ENCODE measurements around the gene HNRNPR. TPM values are rescaled to one million over a fixed set of nuclear protein-coding genes. Genes with fewer than 3 reads are reported as not detected.
"Not testable (repeated sequence)": the region's sequence is repeated elsewhere in the genome, so short reads cannot be mapped to it uniquely, and the experiment has no call there.

Gene HNRNPR
- 167 TPM for polyA plus RNA-seq (2013, experiment 1 of 2; ENCODE audit: insufficient read length)
- 143 TPM for polyA plus RNA-seq (2013, experiment 2 of 2; ENCODE audit: insufficient read length)

DNA sequence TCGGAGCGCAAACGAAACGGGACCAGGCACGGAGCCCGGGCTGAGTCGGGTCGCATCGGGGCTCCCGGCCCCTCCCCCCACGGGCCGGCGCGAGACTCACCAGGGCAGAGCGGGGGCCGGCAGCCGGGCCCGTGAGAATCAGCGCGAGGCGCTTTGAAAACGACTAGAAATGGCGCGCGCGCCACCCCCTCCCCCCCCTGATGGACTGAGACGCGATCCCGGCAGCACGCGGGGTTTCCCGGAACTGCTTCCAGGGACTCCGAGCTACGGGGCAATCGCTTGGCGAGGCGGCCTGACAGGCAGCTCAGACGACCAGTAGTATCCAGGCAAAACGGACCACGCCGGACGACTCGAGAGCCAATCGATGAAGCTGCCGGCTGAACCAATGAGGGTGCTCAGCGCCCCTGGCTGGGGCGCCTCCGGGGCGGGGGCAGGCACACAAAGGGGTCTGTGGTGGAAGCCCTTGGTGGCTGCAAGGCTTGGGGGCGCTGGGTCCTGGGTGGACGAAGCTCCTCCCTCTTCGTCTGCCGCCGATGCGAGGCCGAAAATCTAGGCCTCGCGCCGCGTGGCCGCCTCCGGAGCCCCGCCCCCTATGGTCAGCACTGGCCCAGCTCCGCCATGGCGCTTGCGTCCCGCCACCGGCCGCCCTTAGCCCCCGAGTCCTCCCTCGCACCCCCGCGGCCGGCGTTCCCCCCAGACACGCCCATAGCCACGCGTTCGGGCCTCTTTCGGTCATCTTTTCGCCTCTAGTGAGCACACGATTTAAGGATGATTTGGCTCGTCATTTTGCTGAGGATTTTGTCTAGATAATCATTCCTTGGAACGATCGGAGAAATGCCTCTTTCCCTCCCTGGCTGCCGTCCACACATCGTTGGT lies at the start of gene HNRNPR:
Gene HNRNPR (minus strand): TSS at position 174 of the 876 bp plus-strand sequence. CDS start 3,276 bp downstream, outside the sequence.
- DNase-seq: peak; percentile 100

DNA sequence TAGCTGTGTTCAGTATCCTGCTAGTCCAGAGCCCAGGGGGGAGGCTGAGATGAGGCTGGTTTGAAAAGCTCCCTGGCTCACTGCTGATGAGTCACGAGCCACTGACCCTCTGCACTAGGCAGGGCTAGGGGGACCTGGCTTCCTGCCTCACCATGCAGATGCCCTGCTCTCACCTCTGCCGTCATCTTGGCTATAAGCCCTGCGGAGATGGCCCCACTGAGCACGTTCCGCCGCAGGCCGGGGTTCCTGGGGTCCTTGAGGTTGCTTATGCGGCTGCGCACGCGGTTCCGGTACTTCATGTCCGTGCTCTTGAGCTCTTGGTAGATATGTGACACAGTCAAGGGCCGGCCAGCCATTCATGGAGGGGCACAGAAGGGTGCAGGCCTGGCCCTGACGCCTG lies 49.6 kb upstream of the HNRNPR start:
- peak; percentile 73 for DNase-seq

DNA sequence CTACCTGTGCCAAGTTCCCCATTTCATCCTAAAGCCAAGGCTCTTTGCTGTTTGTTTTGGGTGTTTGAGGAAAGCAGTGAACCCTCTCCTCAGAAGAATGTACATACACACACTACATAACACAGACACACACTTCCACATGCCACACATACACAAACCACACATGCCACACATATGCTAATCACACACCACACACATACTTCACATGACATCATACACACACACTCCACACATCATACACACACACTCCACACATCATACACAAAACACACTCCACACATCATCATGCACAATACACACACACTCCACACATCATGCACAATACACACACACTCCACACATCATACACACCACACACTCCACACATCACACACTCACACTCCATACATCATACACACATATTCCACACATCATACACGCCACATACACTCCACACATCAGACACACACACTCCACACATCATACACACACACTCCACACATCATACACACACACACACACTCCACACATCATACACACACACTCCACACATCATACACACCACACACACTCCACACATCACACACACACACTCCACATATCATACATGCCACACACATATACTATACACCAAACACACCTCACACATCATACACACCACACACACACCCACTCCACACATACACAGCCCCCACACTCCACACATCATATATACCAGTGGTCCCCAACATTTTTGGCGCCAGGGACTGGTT lies 48.2 kb upstream of the HNRNPR start:
- no peak for DNase-seq

DNA sequence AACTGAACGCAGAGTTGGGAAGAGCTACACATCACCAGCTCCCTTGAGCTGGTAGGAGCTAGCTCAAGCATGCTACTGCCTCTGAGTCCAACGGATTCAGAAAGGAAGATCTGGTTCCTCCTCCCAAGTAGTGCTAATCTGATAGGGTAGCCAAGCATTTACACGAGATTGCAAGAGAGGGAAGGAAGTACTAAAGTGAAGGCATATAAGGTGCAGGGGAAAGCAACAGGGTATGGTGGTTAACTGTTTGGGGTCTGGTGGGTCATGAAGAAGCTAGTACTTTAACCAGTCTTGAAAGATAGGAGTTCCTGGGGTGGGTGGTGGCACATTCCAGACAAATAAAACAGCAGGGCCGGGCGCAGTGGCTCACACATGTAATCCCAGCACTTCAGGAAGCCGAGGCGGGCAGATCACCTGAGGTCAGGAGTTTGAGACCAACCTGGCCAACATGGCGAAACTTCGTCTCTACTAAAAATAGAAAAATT lies 45.8 kb upstream of the HNRNPR start:
- DNase-seq: no peak

DNA sequence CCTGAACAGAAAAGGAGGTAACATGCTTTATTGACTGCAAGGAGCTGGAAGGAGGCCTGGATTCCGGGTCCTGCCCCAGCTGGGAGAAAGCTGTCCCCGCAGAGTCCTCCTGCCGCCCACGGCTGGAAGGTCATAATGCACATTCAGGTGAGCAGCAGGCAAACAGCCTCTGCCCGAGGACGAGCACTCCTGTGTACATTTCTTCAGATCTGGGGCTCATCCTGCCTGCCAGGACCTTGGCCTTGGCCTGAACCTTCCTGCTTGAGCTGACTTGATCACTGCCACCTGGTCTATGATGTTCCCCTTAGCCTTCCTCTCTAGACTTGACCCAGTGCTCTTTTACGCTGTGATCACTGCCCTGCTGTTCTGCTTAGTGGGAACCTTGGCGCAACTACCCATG lies 43.4 kb upstream of the HNRNPR start:
- DNase-seq: no peak

DNA sequence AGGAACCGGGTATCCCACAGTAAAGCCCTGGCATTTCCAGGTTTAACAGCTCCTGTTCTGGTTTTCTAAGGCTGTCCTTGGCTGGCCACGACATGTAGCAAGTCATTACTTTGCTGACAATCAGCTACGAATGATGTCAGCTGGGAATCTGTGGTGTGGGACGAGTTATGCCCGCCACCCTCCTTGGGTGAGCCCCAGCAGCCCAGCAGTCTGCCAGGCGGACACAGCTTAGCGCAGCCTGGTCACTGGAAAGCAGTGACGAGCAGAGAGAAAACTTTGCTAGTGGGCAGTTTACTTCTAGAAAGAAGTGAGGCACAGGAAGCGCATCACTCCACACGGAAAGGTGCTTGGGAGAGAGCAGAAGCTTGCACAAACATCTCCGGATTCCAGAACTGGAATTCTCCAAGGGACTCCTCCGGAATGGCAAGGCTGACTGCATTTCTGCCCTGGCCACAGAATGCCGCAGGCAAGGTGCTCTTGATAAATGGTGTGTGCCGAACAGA lies 41.1 kb upstream of the HNRNPR start:
- DNase-seq: no peak

DNA sequence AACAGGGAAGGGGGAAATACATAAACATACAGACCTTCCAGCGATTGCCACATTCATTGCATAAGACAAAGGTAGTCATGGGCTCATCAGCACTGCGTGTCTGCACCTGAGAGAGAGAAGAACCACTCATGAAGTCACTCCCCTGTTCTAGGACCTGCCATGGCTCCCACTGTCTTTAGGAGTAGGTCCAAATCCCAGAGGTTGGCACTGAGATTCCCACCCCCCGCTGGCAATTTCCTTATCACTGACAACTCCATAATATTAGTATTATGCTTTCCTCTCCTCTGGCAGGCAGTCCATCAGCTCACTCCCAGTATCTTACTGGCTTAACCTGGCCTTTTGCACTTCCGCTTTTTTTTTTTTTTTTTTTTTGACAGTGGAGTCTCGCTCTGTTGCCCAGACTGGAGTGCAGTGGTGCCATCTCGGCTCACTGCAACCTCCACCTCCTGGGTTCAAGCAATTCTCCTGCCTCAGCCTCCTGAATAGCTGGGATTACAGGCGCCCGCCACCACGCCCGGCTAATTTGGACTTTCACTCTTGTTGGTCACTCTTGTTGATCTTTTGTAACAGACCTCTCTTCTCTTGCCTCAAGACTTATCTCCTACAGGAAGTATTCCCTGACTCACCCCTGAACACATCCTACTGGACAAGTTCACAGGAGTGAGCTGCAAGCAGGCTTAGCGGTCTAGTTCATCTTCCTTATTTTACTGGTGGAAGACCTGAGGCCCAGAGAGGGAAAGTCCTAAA lies 40.4 kb upstream of the HNRNPR start:
- no peak for DNase-seq

DNA sequence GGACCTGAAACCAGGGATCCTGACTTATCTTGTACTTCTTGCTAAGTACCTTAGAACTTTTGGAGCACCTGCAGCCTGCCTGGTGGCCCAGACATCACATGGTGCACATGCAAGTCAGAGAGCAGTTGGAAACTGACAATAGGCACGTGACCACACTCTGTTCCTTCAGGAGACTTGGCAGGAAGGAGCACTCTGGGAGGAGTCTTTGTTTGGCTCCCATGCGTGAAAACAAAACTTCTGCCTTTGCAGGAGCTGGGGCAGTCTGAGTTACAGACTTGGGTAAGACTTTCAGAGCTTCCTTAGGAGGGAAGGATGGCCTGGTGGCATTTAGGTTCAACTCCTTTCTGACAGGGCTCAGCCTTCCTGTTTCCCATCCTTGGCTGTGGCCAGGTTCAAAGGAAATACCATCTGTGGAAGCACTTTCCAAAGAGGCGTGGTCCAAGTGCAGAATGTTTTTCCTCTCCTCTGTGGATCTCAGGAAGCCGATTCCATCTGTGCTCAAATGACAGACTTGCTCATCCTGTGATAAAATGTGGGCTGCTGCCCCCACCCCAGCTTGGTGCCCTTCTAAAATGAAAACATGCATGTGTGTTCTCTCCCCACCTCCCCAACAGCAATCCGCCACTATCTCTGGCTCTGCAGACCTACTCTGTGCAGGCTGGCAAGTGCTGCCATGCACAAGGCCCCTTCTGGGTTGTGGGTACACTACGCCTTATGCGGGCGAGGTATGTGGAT lies 39.7 kb upstream of the HNRNPR start:
- no peak for DNase-seq

DNA sequence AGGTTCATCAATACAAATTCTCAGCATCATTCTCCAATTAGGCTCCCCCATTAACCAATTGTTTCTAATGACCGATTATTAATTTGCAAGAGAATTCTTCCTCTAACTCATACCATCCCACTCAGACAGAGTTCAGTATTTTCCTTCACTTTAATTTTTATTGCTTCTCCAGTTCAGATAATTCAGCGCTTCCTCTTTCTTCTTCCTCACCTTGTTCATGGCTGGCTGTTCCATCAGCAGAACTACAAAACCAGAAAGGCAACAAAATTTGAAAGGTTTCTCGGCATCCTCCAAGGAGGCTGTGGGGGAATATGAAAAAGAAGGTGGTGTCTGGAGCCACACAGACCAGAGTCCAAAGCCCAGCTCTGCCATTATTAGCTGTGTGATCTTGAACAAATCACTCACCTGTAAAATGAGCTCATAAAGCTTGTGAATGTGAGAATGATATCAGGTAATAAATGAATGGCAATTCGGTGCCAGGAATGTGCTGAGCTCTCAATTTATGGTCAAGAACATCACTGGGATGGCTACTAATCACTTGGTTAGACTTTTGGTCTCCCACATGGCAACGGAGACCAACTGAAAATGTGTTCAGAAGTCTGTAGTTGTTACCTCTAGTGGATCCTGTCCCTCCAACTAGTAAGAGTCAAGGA lies 37.3 kb upstream of the HNRNPR start:
- no peak for DNase-seq

DNA sequence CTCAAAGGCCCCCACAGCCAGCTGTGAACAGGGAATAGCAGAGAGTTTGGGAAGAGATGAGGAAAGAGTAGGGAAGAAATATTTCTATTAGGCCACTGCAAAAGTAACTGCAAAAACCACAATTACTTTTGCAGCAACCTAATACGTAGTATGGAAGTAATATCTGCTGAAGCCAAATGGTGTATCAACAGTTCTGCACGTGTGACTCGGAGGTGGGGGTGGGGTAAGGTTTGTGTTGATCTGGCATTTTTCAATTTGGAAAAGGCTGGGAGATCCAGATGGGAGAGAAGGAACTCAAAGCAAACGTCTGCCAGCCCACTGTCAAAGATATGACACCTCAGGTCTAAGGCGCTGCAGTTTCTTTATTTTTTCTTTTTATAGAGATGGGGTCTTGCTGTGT lies 36.6 kb upstream of the HNRNPR start:
- no peak for DNase-seq

DNA sequence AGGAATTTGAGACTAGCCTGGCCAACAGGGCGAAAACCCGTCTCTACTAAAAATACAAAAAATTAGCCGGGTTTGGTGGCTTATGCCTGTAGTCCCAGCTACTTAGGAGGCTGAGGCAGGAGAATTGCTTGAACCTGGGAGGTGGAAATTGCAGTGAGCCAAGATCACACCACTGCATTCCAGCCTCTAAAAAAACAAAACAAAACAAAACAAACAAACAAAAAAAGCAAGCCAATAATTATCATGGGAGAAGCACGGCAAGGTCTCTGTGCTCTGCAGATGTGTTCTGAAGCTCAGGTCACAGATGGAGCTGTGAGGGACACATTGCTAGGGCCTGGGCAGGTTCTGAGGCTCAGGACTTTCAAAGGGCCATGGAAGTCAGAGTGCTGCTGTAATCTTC lies 36.2 kb upstream of the HNRNPR start:
- DNase-seq: not testable (repeated sequence)

DNA sequence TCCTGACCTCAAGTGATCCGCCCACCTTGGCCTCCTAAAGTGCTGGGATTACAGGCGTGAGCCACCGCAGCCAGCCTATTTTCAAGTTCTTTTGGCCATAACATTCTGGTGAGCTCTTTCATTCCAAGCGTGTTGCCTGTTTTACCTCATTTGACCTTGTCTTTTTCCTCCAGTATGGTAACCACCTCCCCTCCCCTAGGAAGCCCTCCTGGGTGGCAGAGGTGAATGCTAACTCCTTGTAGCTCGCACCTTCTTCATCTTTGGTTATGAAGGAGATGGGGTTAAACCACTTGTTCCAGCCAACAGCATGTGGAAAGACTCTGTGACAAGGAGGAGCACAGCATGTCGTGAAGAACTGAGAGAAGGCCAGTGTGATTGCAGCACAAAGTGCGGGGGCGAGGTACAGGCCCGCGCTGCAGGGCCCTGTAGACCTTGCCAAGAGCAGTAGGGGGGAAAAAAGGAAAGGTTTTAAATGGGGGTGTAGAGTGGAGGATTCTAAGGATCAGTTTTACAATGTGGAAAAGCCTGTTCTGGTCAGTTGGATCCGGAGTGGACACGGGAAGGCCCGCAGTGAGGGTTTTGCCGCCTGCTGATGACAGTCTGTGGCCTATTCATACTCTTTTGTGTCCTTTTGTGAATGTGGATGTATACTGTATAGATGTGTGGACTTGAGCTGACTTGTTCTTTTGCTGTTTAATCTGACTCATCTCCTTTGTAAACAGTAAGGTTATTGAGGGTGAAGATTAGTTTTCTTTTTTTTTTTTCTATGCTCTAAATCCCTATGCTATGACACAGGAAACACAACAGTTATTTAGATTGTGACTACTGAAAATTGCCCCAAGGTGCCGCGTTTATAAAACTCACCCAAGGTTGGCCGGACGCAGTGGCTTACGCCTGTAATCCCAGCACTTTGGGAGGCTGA lies 33.1 kb upstream of the HNRNPR start:
- peak; percentile 57 for DNase-seq

DNA sequence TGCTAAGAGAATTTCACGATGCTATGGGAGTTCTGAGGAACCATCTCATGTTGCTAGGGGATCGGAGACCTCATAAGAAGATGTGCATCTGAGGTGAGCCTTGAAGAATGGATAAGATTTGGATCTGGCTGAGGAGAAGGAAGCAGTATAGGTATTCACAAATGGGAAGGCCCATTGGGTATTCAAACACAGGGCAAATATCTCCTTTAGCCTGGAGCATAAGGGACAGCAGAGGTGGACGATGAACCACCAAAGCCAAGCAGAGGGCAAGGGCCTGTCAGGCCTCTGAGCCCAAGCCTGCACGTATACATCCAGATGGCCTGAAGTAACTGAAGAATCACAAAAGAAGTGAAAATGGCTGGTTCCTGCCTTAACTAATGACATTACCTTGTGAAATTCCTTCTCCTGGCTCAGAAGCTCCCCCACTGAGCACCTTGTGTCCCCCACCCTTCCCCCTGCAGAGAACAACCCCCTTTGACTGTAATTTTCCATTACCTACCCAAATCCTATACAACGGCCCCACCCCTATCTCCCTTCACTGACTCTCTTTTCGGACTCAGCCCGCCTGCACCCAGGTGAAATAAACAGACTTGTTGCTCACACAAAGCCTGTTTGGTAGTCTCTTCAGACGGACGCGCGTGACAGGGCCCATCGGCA lies 30.1 kb upstream of the HNRNPR start:
- not testable (repeated sequence) for DNase-seq

DNA sequence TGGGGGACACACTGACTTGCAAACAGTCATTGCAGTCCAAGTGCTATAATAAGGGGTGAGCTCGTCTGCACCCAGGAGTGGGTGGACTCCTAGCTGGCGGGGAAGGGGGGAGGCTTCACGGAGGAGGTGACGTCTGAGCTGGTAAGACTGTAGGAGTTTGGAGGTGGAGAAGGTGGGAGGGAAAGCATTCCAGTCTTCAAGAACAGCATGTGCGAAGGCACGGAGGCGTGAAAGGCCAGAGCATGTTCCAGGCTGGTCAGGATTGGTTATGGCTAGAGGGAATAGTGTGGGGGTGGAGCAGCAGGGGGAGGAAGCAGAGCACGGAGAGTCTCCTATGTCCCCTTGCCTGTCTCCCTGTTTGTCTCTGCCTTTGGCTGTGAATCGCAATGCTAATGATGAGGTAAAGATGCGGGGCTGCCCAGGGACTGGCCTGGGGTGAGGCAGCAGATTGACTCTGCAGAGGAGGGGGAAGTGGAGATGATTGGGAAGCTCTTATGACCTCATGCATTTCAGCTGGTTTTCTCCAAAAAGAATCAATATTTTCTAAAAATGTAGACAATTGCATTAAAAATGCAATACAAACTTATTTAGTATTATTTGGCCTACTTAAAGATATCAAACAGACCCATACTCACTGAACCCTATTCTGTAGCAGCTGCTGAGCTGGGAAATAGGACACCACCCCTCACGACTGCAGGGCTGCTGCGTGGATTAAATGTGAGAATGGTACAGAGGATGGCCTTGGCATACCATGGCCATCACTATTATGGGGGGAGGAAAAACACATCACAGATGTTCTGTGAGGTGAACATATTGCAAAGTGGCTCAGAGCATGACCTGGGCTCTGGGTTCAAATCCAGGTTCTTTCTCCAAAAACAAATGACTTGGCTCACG lies 28.1 kb upstream of the HNRNPR start:
- no peak for DNase-seq

DNA sequence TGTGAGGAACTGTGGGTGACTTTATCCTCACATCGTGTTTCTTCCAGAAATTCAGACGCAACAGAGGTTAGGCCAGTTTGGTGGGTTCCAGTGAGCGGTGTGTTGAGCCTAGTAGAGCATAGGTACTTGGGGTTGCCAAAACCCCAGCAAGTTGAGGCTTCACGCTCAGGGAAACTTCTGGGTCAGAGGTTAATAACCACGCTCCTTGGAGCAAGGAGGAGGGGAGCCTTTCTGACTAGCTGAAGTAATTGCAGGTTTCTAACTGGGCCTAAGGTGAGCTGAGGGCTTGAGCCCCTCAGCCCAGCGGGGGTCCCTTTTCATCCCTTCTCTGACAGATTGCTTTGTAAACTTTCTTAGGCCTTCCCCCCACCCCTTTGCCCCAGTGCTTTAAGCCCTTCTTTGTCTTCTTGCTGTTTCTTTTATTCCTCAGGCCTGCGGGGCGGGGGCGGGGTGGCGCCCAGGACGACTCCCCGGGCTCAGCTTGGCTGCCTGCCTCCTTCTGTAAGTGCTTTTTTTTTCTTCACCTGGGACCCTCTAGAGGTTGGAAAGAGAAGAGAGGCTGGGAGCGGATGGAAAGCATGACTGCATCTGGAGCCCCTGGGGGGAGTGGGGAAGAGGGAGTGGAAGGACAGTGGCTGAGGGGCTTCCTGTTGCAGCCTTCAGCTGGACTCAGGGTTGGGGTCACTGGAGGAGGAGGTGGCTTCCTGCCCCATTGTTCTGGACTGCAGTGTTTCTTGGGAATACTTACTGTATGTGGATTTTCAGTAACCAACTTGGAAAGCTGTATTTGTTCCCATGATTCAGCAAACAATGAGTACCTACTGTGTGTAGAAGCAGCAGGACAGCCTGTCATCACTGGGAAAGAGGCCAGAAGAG lies 26.9 kb upstream of the HNRNPR start:
- peak; percentile 36 for DNase-seq

DNA sequence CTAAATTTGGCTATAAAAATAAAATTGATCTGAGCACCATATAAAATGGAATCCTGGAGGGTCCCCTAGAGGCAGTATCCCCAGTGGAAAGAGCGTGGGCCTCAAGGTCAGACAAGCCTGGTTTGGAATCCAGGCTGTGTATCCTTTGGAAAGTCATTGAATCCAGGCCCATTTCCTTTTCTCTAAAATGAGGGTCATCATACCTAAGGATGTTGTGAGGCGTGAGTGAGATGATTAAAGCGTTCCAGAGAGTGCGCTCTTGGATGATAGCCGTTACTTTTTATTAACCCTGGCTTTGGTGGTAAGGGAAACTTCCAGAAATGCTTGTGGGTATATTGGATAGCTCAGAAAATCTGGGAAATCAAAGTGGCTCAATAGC lies 26.2 kb upstream of the HNRNPR start:
- peak; percentile 52 for DNase-seq

DNA sequence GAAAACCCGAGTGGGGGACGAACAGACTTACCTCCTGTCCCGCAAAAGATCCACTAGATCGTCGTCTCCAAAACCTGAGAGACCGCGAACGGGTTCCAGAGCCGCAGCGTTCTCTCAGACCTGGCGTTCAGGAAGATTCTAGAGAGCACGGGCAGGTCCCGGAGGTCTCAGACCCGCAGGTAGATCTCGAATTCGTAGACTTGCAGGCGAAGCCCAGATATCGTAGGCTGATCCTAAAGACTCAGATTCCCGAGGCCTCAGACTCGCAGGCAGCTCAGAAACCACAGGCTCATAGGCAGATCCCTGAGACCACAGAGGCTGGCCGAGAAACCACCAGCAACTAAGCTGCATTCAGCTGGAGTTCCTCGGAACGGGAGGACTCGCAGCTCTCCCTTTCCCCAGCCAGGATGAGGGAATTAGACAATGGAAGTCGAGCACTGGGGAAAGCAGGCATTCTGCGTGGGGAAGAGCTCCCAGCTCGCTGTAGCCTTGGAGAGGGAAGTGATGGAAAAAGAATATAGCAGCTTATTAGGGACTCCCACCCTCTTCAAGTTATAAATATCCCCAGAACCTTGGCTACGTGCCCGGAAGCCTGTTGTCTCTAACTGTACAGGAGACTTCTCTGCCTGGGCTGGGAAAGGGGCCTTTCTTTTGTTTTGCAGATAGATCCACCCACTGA lies 25.4 kb upstream of the HNRNPR start, which contains the start of gene ZNF436:
Gene ZNF436 (minus strand): TSS at position 502 of the 679 bp plus-strand sequence. CDS start 1,831 bp downstream, outside the sequence.
- DNase-seq: peak; percentile 91
